Right atrium auricular region (tissue), 2 donors: ENCODE results near the gene JAKMIP1. TPM values are rescaled to one million over a fixed set of nuclear protein-coding genes. Genes with fewer than 3 reads are reported as not detected.

ENCODE experiments used
- DNase-seq: peaks from one replicate; pipeline ENCODE4 v3.0.0-alpha.2; 2019; ENCODE audit warnings: low spot score
- H3K27ac ChIP-seq, 2 donors: fragments of 200-600 bp; sonication (generic); 1 replicate in 1 of 2; 2 replicates in 1 of 2; pipeline ENCODE4 v1.5.1; 2016 to 2019
- H3K27me3 ChIP-seq, 2 donors: fragments of 200-600 bp; sonication (generic); one replicate each; pipeline versions ENCODE4 v1.5.1 to v1.6.0; 2017 to 2019
- H3K36me3 ChIP-seq: fragments of 200-600 bp; sonication (generic); one replicate; pipeline ENCODE4 v1.5.1; 2016
- H3K4me1 ChIP-seq, 2 donors: fragments of 200-600 bp; sonication (generic); one replicate each; pipeline versions ENCODE4 v1.5.1 to v1.6.0; 2017 to 2019
- H3K4me3 ChIP-seq, 2 donors: fragments of 200-600 bp; sonication (generic); 1 replicate in 1 of 2; 2 replicates in 1 of 2; pipeline ENCODE4 v1.5.1; 2017 to 2019; ENCODE audit warnings: mild to moderate bottlenecking in 1 of 2, moderate library complexity in 1 of 2
- H3K9me3 ChIP-seq, 2 donors: fragments of 200-600 bp; sonication (generic); one replicate each; pipeline ENCODE4 v1.5.1; 2019
- total RNA-seq, 2 donors: library from RNA; depleted of rRNA; stranded (reverse); fragments of >200 nt; gene quantifications; one replicate each; pipeline ENCODE4 v1.1.0, GENCODE V29; 2016
- TF ChIP-seq, protein P1 (sequence below), 2 donors: fragments of 200-600 bp; sonication (generic); IDR thresholded peaks; one replicate each; pipeline ENCODE4 v1.5.1; 2019; ENCODE audit warnings: antibody characterized with exemption in 2 of 2

Gene JAKMIP1
- total RNA-seq, 2 donors from 2014 or later = 0.30 to 0.59 TPM

DNA sequence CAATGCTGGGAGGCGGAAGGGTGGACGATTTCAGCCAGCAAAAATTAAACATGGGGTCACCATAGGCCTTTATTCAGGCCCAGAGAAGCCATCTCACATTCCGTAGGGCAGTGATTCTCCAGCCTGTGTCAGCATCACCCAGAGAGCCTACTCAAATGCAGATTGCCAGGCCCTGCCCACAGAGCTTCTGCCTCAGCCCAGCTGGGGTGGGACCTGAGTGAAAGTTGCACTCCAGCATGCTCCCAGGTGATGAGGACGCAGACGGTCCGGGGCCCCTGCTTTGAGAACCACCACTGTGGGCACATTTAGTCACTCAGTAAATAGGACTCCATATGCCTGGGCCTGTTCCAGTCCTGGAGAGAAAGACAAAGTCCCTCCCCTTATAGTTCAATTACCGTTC lies 169.7 kb downstream of the JAKMIP1 start:
- Histone ChIP-seq H3K27me3 (no peaks in the 10 kb centered on the region), H3K27ac (no peak overlapping the region), H3K9me3 (no peaks in the 10 kb centered on the region), H3K36me3 (no peaks in the 10 kb centered on the region), H3K4me1 (peaks cover 0 to 7% of the 10 kb centered on the region in 2 donors), H3K4me3 (no peak overlapping the region)
- TF ChIP-seq, protein P1, sequence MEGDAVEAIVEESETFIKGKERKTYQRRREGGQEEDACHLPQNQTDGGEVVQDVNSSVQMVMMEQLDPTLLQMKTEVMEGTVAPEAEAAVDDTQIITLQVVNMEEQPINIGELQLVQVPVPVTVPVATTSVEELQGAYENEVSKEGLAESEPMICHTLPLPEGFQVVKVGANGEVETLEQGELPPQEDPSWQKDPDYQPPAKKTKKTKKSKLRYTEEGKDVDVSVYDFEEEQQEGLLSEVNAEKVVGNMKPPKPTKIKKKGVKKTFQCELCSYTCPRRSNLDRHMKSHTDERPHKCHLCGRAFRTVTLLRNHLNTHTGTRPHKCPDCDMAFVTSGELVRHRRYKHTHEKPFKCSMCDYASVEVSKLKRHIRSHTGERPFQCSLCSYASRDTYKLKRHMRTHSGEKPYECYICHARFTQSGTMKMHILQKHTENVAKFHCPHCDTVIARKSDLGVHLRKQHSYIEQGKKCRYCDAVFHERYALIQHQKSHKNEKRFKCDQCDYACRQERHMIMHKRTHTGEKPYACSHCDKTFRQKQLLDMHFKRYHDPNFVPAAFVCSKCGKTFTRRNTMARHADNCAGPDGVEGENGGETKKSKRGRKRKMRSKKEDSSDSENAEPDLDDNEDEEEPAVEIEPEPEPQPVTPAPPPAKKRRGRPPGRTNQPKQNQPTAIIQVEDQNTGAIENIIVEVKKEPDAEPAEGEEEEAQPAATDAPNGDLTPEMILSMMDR (IDR thresholded peaks at IDR 0.05) = no peak
- DNase-seq = no peak

DNA sequence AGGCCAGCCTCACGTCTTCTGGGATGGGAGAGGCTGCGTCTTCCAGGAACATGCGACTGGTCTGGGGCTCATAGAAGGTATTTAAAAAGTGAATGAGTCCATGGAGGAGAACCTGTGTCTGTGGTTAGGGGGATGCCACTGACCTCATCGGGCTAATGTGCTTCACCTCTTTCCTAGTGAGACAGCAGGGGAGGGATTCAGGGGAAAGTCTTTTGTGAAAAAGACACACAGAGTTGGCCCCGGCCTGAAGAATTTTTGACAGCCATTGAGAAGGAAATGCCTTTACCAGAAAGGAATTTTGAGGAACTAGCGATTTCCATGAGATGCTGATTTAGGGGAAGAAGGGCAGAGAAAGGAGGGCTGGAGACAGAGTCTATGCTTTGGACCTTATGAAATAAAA lies 171.1 kb downstream of the JAKMIP1 start:
- Histone ChIP-seq H3K36me3 (no peaks in the 10 kb centered on the region), H3K27ac (no peak overlapping the region), H3K4me1 (peaks cover 0 to 7% of the 10 kb centered on the region in 2 donors), H3K4me3 (no peak overlapping the region), H3K27me3 (no peaks in the 10 kb centered on the region), H3K9me3 (no peaks in the 10 kb centered on the region)
- no peak for DNase-seq
- TF ChIP-seq, protein P1 (IDR thresholded peaks at IDR 0.05) = no peak

DNA sequence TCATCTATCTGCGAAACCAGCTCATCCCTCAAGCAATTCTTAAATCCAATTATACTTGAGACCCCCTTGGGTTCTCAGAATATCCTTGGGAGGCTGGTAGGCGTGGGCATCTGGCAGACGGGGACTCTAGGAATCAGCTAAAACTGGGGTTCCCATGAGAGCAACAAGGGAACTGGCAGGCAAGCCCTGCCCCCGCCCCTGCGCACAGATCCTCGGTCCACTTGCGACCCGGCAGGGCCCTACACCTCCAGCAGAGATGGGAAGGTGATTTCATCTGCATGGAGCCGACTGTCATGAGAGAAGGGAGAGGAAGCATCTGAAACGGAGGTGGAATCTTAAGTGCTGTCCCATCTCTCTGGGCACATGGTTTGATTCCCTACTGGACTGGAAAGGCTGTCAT lies 172.2 kb downstream of the JAKMIP1 start:
- H3K4me1 ChIP-seq = peaks cover 0 to 7% of the 10 kb centered on the region in 2 donors
- TF ChIP-seq, protein P1 (IDR thresholded peaks at IDR 0.05) = no peak
- no peaks in the 10 kb centered on the region for H3K36me3 ChIP-seq
- H3K27me3 ChIP-seq = no peaks in the 10 kb centered on the region
- no peaks in the 10 kb centered on the region for H3K9me3 ChIP-seq
- H3K27ac ChIP-seq = no peak overlapping the region
- no peak for DNase-seq
- H3K4me3 ChIP-seq = no peak overlapping the region

DNA sequence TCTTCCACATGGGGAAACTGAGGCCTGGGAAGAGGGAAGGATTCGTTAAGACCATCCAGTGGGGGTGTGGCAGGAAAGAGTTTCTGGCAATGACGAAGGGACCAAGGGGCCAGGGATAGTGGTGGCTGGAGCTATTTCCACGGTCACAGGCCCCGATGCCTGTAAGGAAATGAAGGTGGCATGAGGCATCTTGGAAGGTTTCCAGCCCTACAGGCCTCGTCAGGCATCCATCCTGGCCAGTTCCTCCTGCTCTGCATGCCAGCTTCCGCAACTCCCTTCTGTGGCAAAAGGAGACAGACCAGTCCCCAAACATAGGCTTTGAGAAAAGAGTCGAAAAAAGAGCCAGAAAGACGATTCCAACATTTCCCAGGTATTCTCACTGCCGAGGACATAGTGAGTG lies 173.0 kb downstream of the JAKMIP1 start:
- no peak overlapping the region for H3K4me3 ChIP-seq
- no peak overlapping the region for H3K27ac ChIP-seq
- no peaks in the 10 kb centered on the region for H3K36me3 ChIP-seq
- no peaks in the 10 kb centered on the region for H3K27me3 ChIP-seq
- DNase-seq = no peak
- no peaks in the 10 kb centered on the region for H3K9me3 ChIP-seq
- TF ChIP-seq, protein P1 (IDR thresholded peaks at IDR 0.05) = no peak
- H3K4me1 ChIP-seq = no peaks in the 10 kb centered on the region

DNA sequence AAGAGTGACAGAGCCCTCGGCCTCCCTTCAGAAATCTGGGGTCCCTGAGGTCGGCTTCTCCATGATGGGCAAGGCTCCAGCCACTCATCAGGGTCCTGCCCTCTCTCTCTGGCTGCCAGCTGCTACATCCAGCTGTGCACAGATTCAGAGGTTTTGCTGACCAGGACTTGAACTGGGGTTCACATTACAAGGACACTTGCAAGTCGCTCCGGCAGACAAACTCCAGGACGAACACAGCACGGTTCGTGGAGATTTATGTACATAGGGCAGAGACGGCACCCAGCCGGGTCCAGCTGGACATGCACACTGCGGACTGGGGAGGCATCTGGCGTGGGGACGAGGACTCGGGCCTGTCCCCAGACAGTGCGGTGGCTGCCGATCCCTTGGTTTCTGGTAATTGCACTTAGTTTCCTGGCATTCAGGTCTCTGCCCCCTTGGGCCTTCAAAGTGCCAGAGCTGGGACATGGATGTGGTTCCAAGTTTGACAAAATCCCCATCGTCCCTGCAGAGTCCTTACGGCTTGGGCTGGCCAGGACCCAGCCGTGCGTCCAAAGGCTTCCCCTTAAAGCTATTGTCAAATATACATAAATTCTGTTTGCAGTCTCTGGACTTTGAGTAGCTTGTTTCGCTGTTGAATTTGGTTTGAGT lies 175.9 kb downstream of the JAKMIP1 start:
- no peak for DNase-seq
- Histone ChIP-seq H3K27me3 (no peaks in the 10 kb centered on the region), H3K36me3 (no peaks in the 10 kb centered on the region)

More for the DNA sequence above, 175.9 kb downstream of the JAKMIP1 start:
- TF ChIP-seq, protein P1 (IDR thresholded peaks at IDR 0.05) = no peak
- Histone ChIP-seq H3K27ac (no peak overlapping the region), H3K9me3 (no peaks in the 10 kb centered on the region), H3K4me3 (no peak overlapping the region), H3K4me1 (no peaks in the 10 kb centered on the region)
